Measurements from ENCODE around the gene ERVMER34-1.
A peak's percentile ranks its signal among the peaks of the same experiment; 100 is the strongest.

The ERVMER34-1 gene

GRCh38 chr4:52750819-52751486, at the start of gene ERVMER34-1:
Gene ERVMER34-1, minus strand, starts transcription at chr4:52751425. Its CDS starts 5,905 bp downstream, at chr4:52745520.
- DNase-seq, result no peak

- DNase-seq, result no peak
Measured at GRCh38 chr4:52799813-52800212, 48.6 kb upstream of the ERVMER34-1 start.

GRCh38 chr4:52795533-52795932, 44.3 kb upstream of the ERVMER34-1 start:
- no peak for DNase-seq

- no peak for DNase-seq
Measured at GRCh38 chr4:52791936-52792335, 40.7 kb upstream of the ERVMER34-1 start.

GRCh38 chr4:52789774-52790173, 38.5 kb upstream of the ERVMER34-1 start:
- DNase-seq, result no peak

GRCh38 chr4:52788806-52789205, 37.6 kb upstream of the ERVMER34-1 start:
- no peak for DNase-seq

- DNase-seq, result no peak
Measured at GRCh38 chr4:52783069-52783468, 31.8 kb upstream of the ERVMER34-1 start.

- DNase-seq, result no peak
Measured at GRCh38 chr4:52780617-52781354, 29.6 kb upstream of the ERVMER34-1 start.

GRCh38 chr4:52780206-52780605, 29.0 kb upstream of the ERVMER34-1 start:
- no peak for DNase-seq

GRCh38 chr4:52760256-52760655, 9.0 kb upstream of the ERVMER34-1 start:
- no peak for DNase-seq

GRCh38 chr4:52755426-52755825, 4.2 kb upstream of the ERVMER34-1 start:
- no peak for DNase-seq

GRCh38 chr4:52752936-52753335, 1.7 kb upstream of the ERVMER34-1 start:
- no peak for DNase-seq

GRCh38 chr4:52751487-52751911, 274 bp upstream of the ERVMER34-1 start:
- peak in 1 of 2 experiments; percentile 10 for DNase-seq

- no peak for DNase-seq
Measured at GRCh38 chr4:52750213-52750612, 1.0 kb downstream of the ERVMER34-1 start.

GRCh38 chr4:52748432-52748831, 2.8 kb downstream of the ERVMER34-1 start:
- DNase-seq, result no peak

GRCh38 chr4:52744588-52744987, 6.6 kb downstream of the ERVMER34-1 start:
- no peak for DNase-seq

GRCh38 chr4:52743444-52744019, 7.7 kb downstream of the ERVMER34-1 start:
- DNase-seq, result no peak

- no peak for DNase-seq
Measured at GRCh38 chr4:52729586-52729985, 21.6 kb downstream of the ERVMER34-1 start.

GRCh38 chr4:52728691-52729240, 22.5 kb downstream of the ERVMER34-1 start:
- DNase-seq, result no peak

- no peak for DNase-seq
Measured at GRCh38 chr4:52726826-52727580, 24.2 kb downstream of the ERVMER34-1 start.

- DNase-seq, result peak; percentile 80 to 88
Measured at GRCh38 chr4:52721968-52722815, 29.0 kb downstream of the ERVMER34-1 start.

- no peak for DNase-seq
Measured at GRCh38 chr4:52718123-52718522, 33.1 kb downstream of the ERVMER34-1 start.

All from cerebellar nuclear complex (tissue), 1 donor.